ENCODE data around the gene GLIS1. TPM values are rescaled to one million over a fixed set of nuclear protein-coding genes. Genes with fewer than 3 reads are reported as not detected.

The GLIS1 gene
- total RNA-seq, 2 donors from 2014 or later = 0.20 to 0.22 TPM

DNA sequence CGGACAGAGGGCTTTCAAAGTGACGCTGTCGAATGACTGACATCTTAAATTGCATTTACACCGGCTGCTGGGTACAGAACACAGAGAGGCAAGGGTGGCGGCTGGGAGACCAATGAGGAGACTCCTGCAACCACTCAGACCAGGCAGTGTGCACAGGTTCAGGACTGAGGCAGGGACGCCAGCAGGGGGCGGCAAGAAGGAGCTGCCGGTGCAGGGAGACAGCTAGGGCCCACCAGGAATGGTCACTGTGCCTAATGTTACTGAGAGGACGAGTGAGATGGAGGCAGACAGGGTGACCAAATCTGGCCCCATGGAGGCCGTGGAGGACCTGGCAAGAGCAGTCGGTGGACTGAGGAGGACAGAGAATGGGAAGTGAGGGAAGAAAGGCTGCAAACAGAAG lies 23.5 kb downstream of the GLIS1 start:
- Histone ChIP-seq H3K27ac (no peak overlapping the region), H3K9me3 (no peaks in the 10 kb centered on the region), H3K4me3 (no peak overlapping the region), H3K36me3 (no peaks in the 10 kb centered on the region), H3K4me1 (no peaks in the 10 kb centered on the region), H3K27me3 (no peaks in the 10 kb centered on the region)
- DNase-seq (ENCODE audit: low spot score) = no peak
- TF ChIP-seq, protein P1, sequence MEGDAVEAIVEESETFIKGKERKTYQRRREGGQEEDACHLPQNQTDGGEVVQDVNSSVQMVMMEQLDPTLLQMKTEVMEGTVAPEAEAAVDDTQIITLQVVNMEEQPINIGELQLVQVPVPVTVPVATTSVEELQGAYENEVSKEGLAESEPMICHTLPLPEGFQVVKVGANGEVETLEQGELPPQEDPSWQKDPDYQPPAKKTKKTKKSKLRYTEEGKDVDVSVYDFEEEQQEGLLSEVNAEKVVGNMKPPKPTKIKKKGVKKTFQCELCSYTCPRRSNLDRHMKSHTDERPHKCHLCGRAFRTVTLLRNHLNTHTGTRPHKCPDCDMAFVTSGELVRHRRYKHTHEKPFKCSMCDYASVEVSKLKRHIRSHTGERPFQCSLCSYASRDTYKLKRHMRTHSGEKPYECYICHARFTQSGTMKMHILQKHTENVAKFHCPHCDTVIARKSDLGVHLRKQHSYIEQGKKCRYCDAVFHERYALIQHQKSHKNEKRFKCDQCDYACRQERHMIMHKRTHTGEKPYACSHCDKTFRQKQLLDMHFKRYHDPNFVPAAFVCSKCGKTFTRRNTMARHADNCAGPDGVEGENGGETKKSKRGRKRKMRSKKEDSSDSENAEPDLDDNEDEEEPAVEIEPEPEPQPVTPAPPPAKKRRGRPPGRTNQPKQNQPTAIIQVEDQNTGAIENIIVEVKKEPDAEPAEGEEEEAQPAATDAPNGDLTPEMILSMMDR (IDR thresholded peaks at IDR 0.05) = peak in 1 of 2 donors; percentile 45

GRCh38 chr1:53712276-53712675 lies 26.7 kb downstream of the GLIS1 start:
- Histone ChIP-seq H3K27ac (no peak overlapping the region), H3K9me3 (no peaks in the 10 kb centered on the region), H3K27me3 (no peaks in the 10 kb centered on the region), H3K36me3 (no peaks in the 10 kb centered on the region), H3K4me3 (no peak overlapping the region), H3K4me1 (no peaks in the 10 kb centered on the region)
- DNase-seq (ENCODE audit: low spot score) = no peak
- TF ChIP-seq, protein P1 (IDR thresholded peaks at IDR 0.05) = no peak

DNA sequence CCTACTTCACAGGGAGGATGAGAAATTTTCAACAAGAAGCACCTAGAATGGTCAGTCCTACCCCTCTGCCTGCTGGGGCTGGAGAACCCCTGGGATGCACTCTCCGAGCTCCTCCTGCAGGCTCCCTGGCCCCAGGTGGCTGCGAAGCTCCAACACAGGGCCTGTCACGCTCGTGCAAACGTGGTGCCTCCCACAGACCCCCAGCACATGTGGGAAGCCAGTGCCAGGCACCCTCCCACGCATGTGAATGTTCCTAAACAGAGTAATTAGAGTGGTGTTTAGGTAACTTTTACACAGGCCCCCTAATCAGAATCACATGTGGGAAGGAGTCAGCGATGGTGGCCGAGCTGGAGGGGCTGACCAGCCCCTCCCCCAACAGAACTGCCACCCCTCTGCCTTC lies 28.4 kb downstream of the GLIS1 start:
- no peaks in the 10 kb centered on the region for H3K9me3 ChIP-seq
- TF ChIP-seq, protein P1 (IDR thresholded peaks at IDR 0.05) = no peak
- H3K4me1 ChIP-seq = no peaks in the 10 kb centered on the region
- no peak for DNase-seq (ENCODE audit: low spot score)
- H3K36me3 ChIP-seq = no peaks in the 10 kb centered on the region
- H3K27me3 ChIP-seq = no peaks in the 10 kb centered on the region
- H3K4me3 ChIP-seq = no peak overlapping the region
- no peak overlapping the region for H3K27ac ChIP-seq

GRCh38 chr1:53708687-53709086 lies 30.3 kb downstream of the GLIS1 start:
- Histone ChIP-seq H3K9me3 (no peaks in the 10 kb centered on the region), H3K27me3 (no peaks in the 10 kb centered on the region), H3K4me3 (no peak overlapping the region), H3K4me1 (no peaks in the 10 kb centered on the region), H3K27ac (no peak overlapping the region), H3K36me3 (no peaks in the 10 kb centered on the region)
- no peak for DNase-seq (ENCODE audit: low spot score)
- TF ChIP-seq, protein P1 (IDR thresholded peaks at IDR 0.05) = no peak

DNA sequence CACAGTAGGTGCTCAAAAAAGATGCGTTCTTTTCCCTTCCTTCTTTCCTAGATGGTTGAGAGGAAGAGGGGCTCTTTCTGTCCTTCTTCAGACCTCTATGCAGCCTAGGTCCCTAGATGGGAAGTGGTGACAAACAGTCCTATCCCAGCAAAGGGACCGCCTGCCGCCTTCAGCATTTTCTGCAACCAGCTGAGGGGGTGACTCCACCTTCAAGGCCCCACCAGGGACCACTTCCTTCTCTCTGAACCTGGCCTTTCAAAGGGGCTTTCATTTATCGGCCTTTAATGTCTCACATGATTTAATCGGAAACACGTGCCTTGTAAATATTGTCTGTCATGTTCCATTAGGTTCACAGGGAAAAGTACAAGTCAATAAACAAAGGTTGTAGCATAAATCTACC lies 32.6 kb downstream of the GLIS1 start:
- no peaks in the 10 kb centered on the region for H3K27me3 ChIP-seq

More for the DNA sequence above, 32.6 kb downstream of the GLIS1 start:
- H3K36me3 ChIP-seq = no peaks in the 10 kb centered on the region
- H3K27ac ChIP-seq = no peak overlapping the region
- no peak overlapping the region for H3K4me3 ChIP-seq
- TF ChIP-seq, protein P1 (IDR thresholded peaks at IDR 0.05) = no peak
- no peaks in the 10 kb centered on the region for H3K4me1 ChIP-seq
- no peak for DNase-seq (ENCODE audit: low spot score)
- no peaks in the 10 kb centered on the region for H3K9me3 ChIP-seq
